Measurements from ENCODE around the gene YWHAB. TPM values are rescaled to one million over a fixed set of nuclear protein-coding genes. Genes with fewer than 3 reads are reported as not detected.

Gene YWHAB
- total and polyA plus RNA-seq, 2 of the 4 experiments (the other 2 are of a cell fraction) = 78.0 to 102 TPM

DNA sequence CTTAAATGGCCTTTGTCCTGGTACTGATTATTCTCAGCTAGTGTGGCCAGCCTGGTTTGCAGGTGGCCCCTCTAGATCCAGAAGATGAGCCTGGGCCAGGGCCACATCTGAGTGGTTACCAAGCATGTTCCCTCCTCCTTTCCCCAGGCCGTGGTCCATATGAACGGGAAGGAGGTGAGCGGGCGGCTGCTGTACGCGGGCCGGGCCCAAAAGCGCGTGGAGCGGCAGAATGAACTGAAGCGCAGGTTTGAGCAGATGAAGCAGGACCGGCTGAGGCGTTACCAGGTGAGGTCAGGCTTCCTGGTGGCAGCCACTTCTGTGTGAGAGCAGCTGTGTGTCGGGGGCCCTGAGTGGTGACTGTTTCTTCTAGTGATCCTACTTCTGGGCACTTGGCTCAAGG is 35.9 kb downstream of the YWHAB start:
- Histone ChIP-seq H2BK15ac (ENCODE audit: low read depth, low read length) (no peak overlapping the region), H3K36me3 (ENCODE audit: control insufficient read depth, insufficient read depth, low read length) (peaks cover 33% of the 10 kb centered on the region), H3K9me3 (ENCODE audit: control insufficient read depth, insufficient read depth, low read length) (no peaks in the 10 kb centered on the region), H2BK120ac (ENCODE audit: low read depth, low read length) (no peak overlapping the region), H3K14ac (replicated peaks; ENCODE audit: low read depth, low read length) (no peak overlapping the region), H3K9me1 (ENCODE audit: insufficient read depth, low read length) (0 out of 2 replicates have a peak, but pooled peaks cover 4% of the 10 kb centered on the region), H2AFZ (replicated peaks; ENCODE audit: low read length, poor library complexity) (no peak overlapping the region), H3K56ac (ENCODE audit: extremely low read depth, insufficient read depth, low read length) (no peak overlapping the region), H2BK5ac (ENCODE audit: low read depth, low read length, poor library complexity, severe bottlenecking) (no peak overlapping the region), H2AK5ac (ENCODE audit: low read depth, low read length) (no peak overlapping the region), H3K79me1 (ENCODE audit: low read depth in 1 of 2, low read length in 2 of 2) (no peaks in the 10 kb centered on the region), H3K4me1 (ENCODE audit: control insufficient read depth, insufficient read depth, low read length) (no peaks in the 10 kb centered on the region), H3K9ac (ENCODE audit: low read depth, low read length) (no peak overlapping the region), H3K27ac (ENCODE audit: insufficient read depth, low read length) (no peak overlapping the region), H3K4me3 (ENCODE audit: insufficient read depth, low read depth, low read length) (no peak overlapping the region), H3K23ac (ENCODE audit: low read depth, low read length) (no peak overlapping the region), H4K5ac (ENCODE audit: low read depth, low read length) (no peak overlapping the region), H2AK9ac (replicated peaks; ENCODE audit: low read depth, low read length, poor library complexity) (no peak overlapping the region), H3K4ac (ENCODE audit: low read depth, low read length) (no peak overlapping the region), H4K8ac (ENCODE audit: low read depth in 2 of 2, low read length in 2 of 2) (no peak overlapping the region), H3K27me3 (ENCODE audit: control insufficient read depth, insufficient read depth, low read length) (no peaks in the 10 kb centered on the region), H3K4me2 (ENCODE audit: low read depth, low read length) (no peak overlapping the region), H4K91ac (ENCODE audit: insufficient read depth, low read depth, low read length) (no peak overlapping the region), H4K20me1 (ENCODE audit: insufficient read depth, low read length) (no peaks in the 10 kb centered on the region), H3K18ac (ENCODE audit: low read depth, low read length) (no peak overlapping the region), H2BK20ac (ENCODE audit: low read depth, low read length) (no peak overlapping the region)
- DNase-seq (no peak), ATAC-seq (ENCODE audit: low read depth) (no peak)
- POLR2A ChIA-PET (ENCODE audit: unreplicated experiment) = no interaction called here
- TF ChIP-seq BHLHE40 (IDR thresholded peaks at IDR 0.05; ENCODE audit: low read depth, low read length) = no peak
- TF ChIP-seq, protein P1, sequence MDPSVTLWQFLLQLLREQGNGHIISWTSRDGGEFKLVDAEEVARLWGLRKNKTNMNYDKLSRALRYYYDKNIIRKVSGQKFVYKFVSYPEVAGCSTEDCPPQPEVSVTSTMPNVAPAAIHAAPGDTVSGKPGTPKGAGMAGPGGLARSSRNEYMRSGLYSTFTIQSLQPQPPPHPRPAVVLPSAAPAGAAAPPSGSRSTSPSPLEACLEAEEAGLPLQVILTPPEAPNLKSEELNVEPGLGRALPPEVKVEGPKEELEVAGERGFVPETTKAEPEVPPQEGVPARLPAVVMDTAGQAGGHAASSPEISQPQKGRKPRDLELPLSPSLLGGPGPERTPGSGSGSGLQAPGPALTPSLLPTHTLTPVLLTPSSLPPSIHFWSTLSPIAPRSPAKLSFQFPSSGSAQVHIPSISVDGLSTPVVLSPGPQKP (IDR thresholded peaks at IDR 0.05; ENCODE audit: borderline replicate concordance, low read depth, low read length) = no peak
- TF ChIP-seq, protein P2, sequence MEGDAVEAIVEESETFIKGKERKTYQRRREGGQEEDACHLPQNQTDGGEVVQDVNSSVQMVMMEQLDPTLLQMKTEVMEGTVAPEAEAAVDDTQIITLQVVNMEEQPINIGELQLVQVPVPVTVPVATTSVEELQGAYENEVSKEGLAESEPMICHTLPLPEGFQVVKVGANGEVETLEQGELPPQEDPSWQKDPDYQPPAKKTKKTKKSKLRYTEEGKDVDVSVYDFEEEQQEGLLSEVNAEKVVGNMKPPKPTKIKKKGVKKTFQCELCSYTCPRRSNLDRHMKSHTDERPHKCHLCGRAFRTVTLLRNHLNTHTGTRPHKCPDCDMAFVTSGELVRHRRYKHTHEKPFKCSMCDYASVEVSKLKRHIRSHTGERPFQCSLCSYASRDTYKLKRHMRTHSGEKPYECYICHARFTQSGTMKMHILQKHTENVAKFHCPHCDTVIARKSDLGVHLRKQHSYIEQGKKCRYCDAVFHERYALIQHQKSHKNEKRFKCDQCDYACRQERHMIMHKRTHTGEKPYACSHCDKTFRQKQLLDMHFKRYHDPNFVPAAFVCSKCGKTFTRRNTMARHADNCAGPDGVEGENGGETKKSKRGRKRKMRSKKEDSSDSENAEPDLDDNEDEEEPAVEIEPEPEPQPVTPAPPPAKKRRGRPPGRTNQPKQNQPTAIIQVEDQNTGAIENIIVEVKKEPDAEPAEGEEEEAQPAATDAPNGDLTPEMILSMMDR (conservative IDR thresholded peaks at IDR 0.05; ENCODE audit: low read depth, low read length) = no peak
- no peak for TF ChIP-seq MXI1 (IDR thresholded peaks at IDR 0.05; ENCODE audit: borderline replicate concordance, low read depth, low read length)
- TF ChIP-seq SMC3 (IDR thresholded peaks at IDR 0.05; ENCODE audit: low read depth, low read length) = no peak
- no peak for TF ChIP-seq FOS (IDR thresholded peaks at IDR 0.05; ENCODE audit: low read depth, low read length)
- TF ChIP-seq MAFK (IDR thresholded peaks at IDR 0.05; ENCODE audit: low read depth, low read length) = no peak
- TF ChIP-seq POLR2A (IDR thresholded peaks at IDR 0.05; ENCODE audit: low read depth, low read length) = no peak
- no peak for TF ChIP-seq MAZ (IDR thresholded peaks at IDR 0.05; ENCODE audit: borderline replicate concordance, low read depth, low read length)
- TF ChIP-seq CHD1 (IDR thresholded peaks at IDR 0.05; ENCODE audit: low read depth, low read length) = no peak
- no peak for TF ChIP-seq CEBPB (IDR thresholded peaks at IDR 0.05; ENCODE audit: low read depth, low read length)
- in situ Hi-C loops (cut with MboI; ENCODE audit: low sequenced_read_pairs) = no loop called here
- CTCF ChIA-PET = no interaction called here
- intact Hi-C loops (cut with micrococcal nuclease) = no loop called here
- WGBS, 2 experiments (ENCODE audit: extremely low coverage in 2 of 2, insufficient read length in 1 of 2) = 100% methylated on average over 5 of the region's 14 CpGs; no CpG with 5 or more reads in 1 of the 2 experiments
- BruUV-seq (replicated peaks) = no TSS peak
- dilution Hi-C loops (cut with HindIII; ENCODE audit: low sequenced_read_pairs, unreplicated experiment) = no loop called here

All from IMR-90 (cell line).